PC-9 (cell line): Measurements from ENCODE around the gene BMAL1.

Experiments
- EZH2 ChIP-seq: fragments of 200-600 bp; sonication (generic); IDR thresholded peaks from 2 replicates; pipeline ENCODE4 v1.8.0; 2017; ENCODE audit warnings: antibody characterized with exemption, low read depth
- TF ChIP-seq, protein P1 (sequence below): fragments of 200-600 bp; sonication (generic); conservative IDR thresholded peaks from 2 replicates; pipeline ENCODE4 v1.6.1; 2017; ENCODE audit warnings: mixed run types, antibody characterized with exemption, mild to moderate bottlenecking, moderate library complexity

DNA sequence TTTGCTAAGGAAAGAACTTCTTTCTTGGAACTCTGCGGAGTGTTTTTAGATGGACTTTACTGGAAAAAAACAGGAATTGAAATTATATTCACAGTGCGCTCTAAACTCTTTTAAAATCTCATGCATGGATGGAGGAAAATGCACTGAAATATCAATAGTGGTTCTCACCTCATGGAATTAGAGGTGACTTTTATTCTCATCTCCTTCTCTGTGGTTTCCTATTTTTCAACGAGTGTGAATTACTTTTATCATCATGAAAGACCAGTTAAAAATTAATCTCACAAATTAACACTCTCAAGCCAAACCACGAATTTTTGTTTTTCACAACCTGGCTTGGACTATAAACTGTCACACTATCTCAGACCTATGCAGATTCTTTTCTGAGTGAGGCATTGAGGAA is 16.6 kb downstream of the BMAL1 start:
- TF ChIP-seq, protein P1, sequence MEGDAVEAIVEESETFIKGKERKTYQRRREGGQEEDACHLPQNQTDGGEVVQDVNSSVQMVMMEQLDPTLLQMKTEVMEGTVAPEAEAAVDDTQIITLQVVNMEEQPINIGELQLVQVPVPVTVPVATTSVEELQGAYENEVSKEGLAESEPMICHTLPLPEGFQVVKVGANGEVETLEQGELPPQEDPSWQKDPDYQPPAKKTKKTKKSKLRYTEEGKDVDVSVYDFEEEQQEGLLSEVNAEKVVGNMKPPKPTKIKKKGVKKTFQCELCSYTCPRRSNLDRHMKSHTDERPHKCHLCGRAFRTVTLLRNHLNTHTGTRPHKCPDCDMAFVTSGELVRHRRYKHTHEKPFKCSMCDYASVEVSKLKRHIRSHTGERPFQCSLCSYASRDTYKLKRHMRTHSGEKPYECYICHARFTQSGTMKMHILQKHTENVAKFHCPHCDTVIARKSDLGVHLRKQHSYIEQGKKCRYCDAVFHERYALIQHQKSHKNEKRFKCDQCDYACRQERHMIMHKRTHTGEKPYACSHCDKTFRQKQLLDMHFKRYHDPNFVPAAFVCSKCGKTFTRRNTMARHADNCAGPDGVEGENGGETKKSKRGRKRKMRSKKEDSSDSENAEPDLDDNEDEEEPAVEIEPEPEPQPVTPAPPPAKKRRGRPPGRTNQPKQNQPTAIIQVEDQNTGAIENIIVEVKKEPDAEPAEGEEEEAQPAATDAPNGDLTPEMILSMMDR: no peak
- no peak for TF ChIP-seq EZH2
